Measurements from ENCODE around the gene FAH.

DNA sequence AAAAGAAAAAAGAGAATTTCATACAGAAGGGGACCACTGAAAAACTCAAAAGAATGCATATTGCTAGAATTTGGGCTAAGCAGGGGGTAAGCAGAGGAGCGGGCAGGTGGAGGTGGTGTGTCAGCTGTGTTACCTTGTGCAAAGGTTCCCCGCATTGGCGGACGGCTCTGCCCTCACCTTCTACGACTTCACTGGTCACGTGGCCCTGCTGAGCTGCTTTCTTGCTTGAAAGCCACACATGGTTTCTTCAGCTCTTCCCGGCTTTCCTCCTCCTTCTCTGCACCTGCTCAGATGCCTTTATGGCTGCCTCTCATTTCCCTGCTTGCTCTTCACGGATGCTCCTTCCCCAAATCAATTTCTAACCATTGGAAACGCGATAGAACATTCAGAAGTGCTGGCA is 30.5 kb downstream of the FAH start:
- TF ChIP-seq, protein P1, sequence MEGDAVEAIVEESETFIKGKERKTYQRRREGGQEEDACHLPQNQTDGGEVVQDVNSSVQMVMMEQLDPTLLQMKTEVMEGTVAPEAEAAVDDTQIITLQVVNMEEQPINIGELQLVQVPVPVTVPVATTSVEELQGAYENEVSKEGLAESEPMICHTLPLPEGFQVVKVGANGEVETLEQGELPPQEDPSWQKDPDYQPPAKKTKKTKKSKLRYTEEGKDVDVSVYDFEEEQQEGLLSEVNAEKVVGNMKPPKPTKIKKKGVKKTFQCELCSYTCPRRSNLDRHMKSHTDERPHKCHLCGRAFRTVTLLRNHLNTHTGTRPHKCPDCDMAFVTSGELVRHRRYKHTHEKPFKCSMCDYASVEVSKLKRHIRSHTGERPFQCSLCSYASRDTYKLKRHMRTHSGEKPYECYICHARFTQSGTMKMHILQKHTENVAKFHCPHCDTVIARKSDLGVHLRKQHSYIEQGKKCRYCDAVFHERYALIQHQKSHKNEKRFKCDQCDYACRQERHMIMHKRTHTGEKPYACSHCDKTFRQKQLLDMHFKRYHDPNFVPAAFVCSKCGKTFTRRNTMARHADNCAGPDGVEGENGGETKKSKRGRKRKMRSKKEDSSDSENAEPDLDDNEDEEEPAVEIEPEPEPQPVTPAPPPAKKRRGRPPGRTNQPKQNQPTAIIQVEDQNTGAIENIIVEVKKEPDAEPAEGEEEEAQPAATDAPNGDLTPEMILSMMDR (IDR thresholded peaks at IDR 0.05): no peak
- no peak for TF ChIP-seq EP300 (IDR thresholded peaks at IDR 0.05)
- no peak for TF ChIP-seq POLR2AphosphoS5 (IDR thresholded peaks at IDR 0.05)
- no peak for TF ChIP-seq POLR2A (IDR thresholded peaks at IDR 0.05; ENCODE audit: low read depth)
